WTC11 (cell line): ENCODE results near the gene FAM234A.

Experiments used
- CREB1 ChIP-seq: sonication (generic); formaldehyde crosslinking; IDR thresholded peaks from 2 replicates; pipeline ENCODE4 v1.8.0; 2023; ENCODE audit warnings: mild to moderate bottlenecking, missing genetic modification reagents
- GRHL2 ChIP-seq: fragments of 250-450 bp; sonication (Bioruptor Pico); IDR thresholded peaks from 2 replicates; pipeline ENCODE4 v1.8.0; 2022; ENCODE audit warnings: mild to moderate bottlenecking, moderate library complexity; ENCODE audit not compliant: insufficient replicate concordance, severe bottlenecking
- JUN ChIP-seq: sonication (generic); formaldehyde crosslinking; IDR thresholded peaks from 2 replicates; pipeline ENCODE4 v1.8.0; 2023; ENCODE audit warnings: mild to moderate bottlenecking, missing genetic modification reagents
- NR1H2 ChIP-seq: sonication (generic); formaldehyde crosslinking; IDR thresholded peaks from 2 replicates; pipeline ENCODE4 v1.9.0; 2021; ENCODE audit warnings: mild to moderate bottlenecking, moderate library complexity, missing genetic modification reagents
- SMAD3 ChIP-seq: sonication (generic); formaldehyde crosslinking; IDR thresholded peaks from 2 replicates; pipeline ENCODE4 v1.8.0; 2022; ENCODE audit warnings: missing genetic modification reagents, mild to moderate bottlenecking, borderline replicate concordance
- SOX15 ChIP-seq: fragments of 250-450 bp; sonication (Bioruptor Pico); IDR thresholded peaks from 2 replicates; pipeline ENCODE4 v1.9.0; 2021; ENCODE audit warnings: mild to moderate bottlenecking
- TCF7 ChIP-seq: sonication (generic); formaldehyde crosslinking; IDR thresholded peaks from 2 replicates; pipeline ENCODE4 v1.8.0; 2022; ENCODE audit warnings: mild to moderate bottlenecking, low read depth, missing genetic modification reagents, moderate library complexity
- ZNF138 ChIP-seq: sonication (generic); formaldehyde crosslinking; conservative IDR thresholded peaks from 2 replicates; pipeline ENCODE4 v1.8.1; 2022; ENCODE audit warnings: mild to moderate bottlenecking, moderate library complexity, missing genetic modification reagents
- ZNF232 ChIP-seq: sonication (generic); formaldehyde crosslinking; IDR thresholded peaks from 2 replicates; pipeline ENCODE4 v1.8.0; 2022; ENCODE audit warnings: mild to moderate bottlenecking, missing genetic modification reagents
- TF ChIP-seq, protein P1 (sequence below): sonication (generic); formaldehyde crosslinking; IDR thresholded peaks from 2 replicates; pipeline ENCODE4 v1.8.0; 2022; ENCODE audit warnings: mild to moderate bottlenecking, missing genetic modification reagents
- TF ChIP-seq, protein P2 (sequence below): fragments of 200-600 bp; IDR thresholded peaks from 2 replicates; pipeline ENCODE4 v1.8.0; 2022; ENCODE audit warnings: antibody characterized with exemption
- TF ChIP-seq, protein P3 (sequence below): sonication (generic); formaldehyde crosslinking; IDR thresholded peaks from 2 replicates; pipeline ENCODE4 v1.8.1; 2022; ENCODE audit warnings: missing genetic modification reagents, borderline replicate concordance
- TF ChIP-seq, protein P4 (sequence below): sonication (generic); formaldehyde crosslinking; IDR thresholded peaks from 2 replicates; pipeline ENCODE4 v1.8.0; 2022; ENCODE audit warnings: mild to moderate bottlenecking, missing genetic modification reagents
- TF ChIP-seq, protein P5 (sequence below): sonication (generic); formaldehyde crosslinking; IDR thresholded peaks from 2 replicates; pipeline ENCODE4 v1.8.1; 2023; ENCODE audit warnings: mild to moderate bottlenecking, moderate library complexity, missing genetic modification reagents

DNA sequence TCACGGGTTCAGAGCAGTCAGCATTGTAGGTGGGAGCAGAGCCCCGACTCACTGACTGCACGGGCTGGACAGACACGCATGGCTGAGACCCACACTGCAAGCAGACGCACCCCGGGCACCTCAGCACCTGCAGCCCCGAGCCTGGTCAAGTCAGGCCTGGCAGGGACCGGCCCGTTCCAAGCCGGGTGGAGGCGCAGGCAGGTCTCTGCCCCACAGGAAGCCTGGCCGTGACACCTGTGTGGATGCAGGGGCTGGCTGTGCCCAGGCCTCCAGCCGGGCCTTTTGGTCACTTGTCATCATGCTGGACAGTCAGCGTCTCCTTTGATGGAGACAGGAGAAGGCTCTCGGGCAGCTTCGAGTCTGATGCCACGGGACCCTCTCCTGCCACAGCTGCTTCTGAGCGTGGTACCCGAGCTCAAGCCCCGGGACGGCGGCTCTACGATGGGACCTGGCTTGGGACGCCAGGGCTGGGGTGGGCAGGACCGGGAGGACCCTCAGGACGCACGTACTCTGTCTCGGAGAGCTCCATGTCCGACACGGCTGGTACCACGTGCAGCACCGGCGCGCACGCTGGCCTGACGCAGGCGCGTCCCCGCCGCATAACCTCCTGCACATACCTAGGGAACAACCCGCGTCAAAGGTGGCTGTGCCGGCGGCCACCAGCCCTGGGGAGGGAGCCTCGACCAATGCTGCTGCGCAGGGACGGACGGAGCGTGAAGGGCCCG lies 56.2 kb downstream of the FAM234A start:
- TF ChIP-seq, protein P1, sequence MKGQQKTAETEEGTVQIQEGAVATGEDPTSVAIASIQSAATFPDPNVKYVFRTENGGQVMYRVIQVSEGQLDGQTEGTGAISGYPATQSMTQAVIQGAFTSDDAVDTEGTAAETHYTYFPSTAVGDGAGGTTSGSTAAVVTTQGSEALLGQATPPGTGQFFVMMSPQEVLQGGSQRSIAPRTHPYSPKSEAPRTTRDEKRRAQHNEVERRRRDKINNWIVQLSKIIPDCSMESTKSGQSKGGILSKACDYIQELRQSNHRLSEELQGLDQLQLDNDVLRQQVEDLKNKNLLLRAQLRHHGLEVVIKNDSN (CRISPR knock-in tag) = no peak
- TF ChIP-seq, protein P2, sequence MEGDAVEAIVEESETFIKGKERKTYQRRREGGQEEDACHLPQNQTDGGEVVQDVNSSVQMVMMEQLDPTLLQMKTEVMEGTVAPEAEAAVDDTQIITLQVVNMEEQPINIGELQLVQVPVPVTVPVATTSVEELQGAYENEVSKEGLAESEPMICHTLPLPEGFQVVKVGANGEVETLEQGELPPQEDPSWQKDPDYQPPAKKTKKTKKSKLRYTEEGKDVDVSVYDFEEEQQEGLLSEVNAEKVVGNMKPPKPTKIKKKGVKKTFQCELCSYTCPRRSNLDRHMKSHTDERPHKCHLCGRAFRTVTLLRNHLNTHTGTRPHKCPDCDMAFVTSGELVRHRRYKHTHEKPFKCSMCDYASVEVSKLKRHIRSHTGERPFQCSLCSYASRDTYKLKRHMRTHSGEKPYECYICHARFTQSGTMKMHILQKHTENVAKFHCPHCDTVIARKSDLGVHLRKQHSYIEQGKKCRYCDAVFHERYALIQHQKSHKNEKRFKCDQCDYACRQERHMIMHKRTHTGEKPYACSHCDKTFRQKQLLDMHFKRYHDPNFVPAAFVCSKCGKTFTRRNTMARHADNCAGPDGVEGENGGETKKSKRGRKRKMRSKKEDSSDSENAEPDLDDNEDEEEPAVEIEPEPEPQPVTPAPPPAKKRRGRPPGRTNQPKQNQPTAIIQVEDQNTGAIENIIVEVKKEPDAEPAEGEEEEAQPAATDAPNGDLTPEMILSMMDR = no peak
- TF ChIP-seq ZNF138 (CRISPR knock-in tag) (no peak), SOX15 (CRISPR knock-in tag) (no peak), TCF7 (CRISPR knock-in tag) (no peak), CREB1 (CRISPR knock-in tag) (no peak), NR1H2 (CRISPR knock-in tag) (no peak), SMAD3 (CRISPR knock-in tag) (no peak), ZNF232 (CRISPR knock-in tag) (no peak), JUN (CRISPR knock-in tag) (no peak), GRHL2 (CRISPR knock-in tag) (no peak)
- TF ChIP-seq, protein P3, sequence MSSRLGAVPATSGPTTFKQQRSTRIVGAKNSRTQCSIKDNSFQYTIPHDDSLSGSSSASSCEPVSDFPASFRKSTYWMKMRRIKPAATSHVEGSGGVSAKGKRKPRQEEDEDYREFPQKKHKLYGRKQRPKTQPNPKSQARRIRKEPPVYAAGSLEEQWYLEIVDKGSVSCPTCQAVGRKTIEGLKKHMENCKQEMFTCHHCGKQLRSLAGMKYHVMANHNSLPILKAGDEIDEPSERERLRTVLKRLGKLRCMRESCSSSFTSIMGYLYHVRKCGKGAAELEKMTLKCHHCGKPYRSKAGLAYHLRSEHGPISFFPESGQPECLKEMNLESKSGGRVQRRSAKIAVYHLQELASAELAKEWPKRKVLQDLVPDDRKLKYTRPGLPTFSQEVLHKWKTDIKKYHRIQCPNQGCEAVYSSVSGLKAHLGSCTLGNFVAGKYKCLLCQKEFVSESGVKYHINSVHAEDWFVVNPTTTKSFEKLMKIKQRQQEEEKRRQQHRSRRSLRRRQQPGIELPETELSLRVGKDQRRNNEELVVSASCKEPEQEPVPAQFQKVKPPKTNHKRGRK (CRISPR knock-in tag) = no peak
- TF ChIP-seq, protein P4, sequence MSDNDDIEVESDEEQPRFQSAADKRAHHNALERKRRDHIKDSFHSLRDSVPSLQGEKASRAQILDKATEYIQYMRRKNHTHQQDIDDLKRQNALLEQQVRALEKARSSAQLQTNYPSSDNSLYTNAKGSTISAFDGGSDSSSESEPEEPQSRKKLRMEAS = no peak
- TF ChIP-seq, protein P5, sequence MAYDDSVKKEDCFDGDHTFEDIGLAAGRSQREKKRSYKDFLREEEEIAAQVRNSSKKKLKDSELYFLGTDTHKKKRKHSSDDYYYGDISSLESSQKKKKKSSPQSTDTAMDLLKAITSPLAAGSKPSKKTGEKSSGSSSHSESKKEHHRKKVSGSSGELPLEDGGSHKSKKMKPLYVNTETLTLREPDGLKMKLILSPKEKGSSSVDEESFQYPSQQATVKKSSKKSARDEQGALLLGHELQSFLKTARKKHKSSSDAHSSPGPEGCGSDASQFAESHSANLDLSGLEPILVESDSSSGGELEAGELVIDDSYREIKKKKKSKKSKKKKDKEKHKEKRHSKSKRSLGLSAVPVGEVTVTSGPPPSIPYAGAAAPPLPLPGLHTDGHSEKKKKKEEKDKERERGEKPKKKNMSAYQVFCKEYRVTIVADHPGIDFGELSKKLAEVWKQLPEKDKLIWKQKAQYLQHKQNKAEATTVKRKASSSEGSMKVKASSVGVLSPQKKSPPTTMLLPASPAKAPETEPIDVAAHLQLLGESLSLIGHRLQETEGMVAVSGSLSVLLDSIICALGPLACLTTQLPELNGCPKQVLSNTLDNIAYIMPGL (CRISPR knock-in tag) = no peak
